Type B pancreatic cell (in vitro differentiated cells): ENCODE measurements around the gene SMIM30. TPM values are rescaled to one million over a fixed set of nuclear protein-coding genes. Genes with fewer than 3 reads are reported as not detected.

Source experiments
- DNase-seq: peaks from one replicate; pipeline ENCODE4 v3.0.0; 2021; ENCODE audit warnings: mixed read lengths; ENCODE audit not compliant: unreplicated experiment; ENCODE audit errors: extremely low spot score
- H3K27ac Mint-ChIP-seq: 2 replicates; pipeline ENCODE4 v1.8.0; 2021; ENCODE audit warnings: mild to moderate bottlenecking, mixed read lengths
- H3K27me3 Mint-ChIP-seq: 2 replicates; pipeline ENCODE4 v1.8.0; 2021; ENCODE audit warnings: mixed read lengths
- H3K36me3 Mint-ChIP-seq: 2 replicates; pipeline ENCODE4 v1.8.0; 2021; ENCODE audit warnings: mixed read lengths
- H3K4me1 Mint-ChIP-seq: one replicate; pipeline ENCODE4 v1.8.0; 2021; ENCODE audit warnings: mixed read lengths; ENCODE audit not compliant: unreplicated experiment
- H3K4me3 Mint-ChIP-seq: 2 replicates; pipeline ENCODE4 v1.8.0; 2021; ENCODE audit warnings: mild to moderate bottlenecking, mixed read lengths
- H3K9me3 Mint-ChIP-seq: 2 replicates; pipeline ENCODE4 v1.8.0; 2021; ENCODE audit warnings: mixed read lengths
- total RNA-seq: library from RNA; stranded (reverse); gene quantifications from 2 replicates; pipeline ENCODE4 v1.2.1, GENCODE V29; 2021; ENCODE audit warnings: low replicate concordance
- TF ChIP-seq, protein P1 (sequence below): fragments of 200-600 bp; sonication (generic); conservative IDR thresholded peaks from 2 replicates; pipeline ENCODE4 v1.5.0; 2021; ENCODE audit warnings: antibody characterized with exemption, mild to moderate bottlenecking

Gene SMIM30
- total RNA-seq, 1 donor from 2014 or later: 43.6 TPM

DNA sequence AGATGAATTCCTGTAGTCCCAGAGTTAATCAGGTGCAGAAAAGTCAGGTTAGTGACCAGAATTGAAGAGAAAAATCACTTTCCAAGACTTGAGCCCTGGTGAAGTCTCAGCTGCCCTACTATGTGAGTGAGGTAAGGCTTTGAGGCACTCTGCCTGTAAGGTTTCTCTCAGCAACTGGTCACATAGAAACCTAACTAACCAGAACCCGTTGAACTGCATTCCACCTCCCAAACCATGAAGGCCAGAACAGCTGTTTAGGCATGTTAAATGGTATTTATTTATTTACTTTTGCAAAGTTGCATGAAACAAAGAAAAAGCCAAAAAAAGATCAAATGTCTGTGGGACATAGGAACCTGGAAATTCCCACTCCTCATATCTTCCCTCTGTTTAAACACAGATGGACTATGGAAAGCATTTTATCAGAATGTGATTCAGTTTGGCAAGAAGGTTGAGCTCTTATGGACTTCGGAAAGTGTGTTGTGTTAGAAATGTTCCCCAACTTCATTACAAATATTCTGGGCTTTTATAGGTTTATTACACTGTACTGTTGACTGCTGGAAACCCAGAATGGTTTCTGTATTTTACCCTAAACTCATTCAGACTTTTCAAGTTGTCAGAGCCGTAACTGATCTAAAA is 19.0 kb downstream of the SMIM30 start:
- Mint-ChIP-seq H3K9me3 (no peaks in the 10 kb centered on the region), H3K27ac (peak overlapping the region; percentile 86)
- no peak for DNase-seq

DNA sequence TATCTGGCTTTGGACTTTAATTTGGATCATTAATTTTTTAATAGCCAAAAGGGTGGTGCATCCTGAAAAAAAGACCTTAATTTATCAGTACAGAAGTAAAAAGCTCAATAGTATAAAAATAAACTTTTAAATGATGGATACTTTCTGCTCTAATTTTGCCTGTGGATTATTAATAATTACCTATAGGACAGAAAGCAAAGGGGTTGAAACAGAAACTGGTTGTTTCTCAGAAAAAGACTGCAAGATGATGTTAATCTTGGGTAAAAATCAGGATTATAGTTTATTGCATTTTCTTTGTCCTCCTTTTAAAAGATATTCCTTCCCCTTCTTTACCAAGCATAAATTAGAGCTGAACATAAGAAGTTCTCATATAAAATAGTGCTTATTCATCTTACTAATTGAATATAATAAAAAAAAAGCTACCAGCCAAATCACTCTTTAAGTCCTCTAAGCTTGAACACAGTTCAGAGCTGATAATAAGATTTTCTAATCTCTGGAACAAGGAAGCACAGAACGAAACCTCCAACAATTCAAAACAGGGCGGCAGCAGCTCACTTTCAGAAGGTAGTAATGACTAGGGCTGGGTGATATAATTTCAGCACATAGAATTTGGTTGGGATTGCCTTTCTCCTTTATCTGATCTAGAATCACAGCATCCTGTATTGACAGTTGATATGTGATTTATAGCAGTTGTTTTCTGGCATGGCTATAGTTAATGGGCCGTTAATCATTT is 23.7 kb downstream of the SMIM30 start:
- H3K4me3 Mint-ChIP-seq: no peak overlapping the region
- no peaks in the 10 kb centered on the region for H3K36me3 Mint-ChIP-seq
- no peaks in the 10 kb centered on the region for H3K4me1 Mint-ChIP-seq
- TF ChIP-seq, protein P1, sequence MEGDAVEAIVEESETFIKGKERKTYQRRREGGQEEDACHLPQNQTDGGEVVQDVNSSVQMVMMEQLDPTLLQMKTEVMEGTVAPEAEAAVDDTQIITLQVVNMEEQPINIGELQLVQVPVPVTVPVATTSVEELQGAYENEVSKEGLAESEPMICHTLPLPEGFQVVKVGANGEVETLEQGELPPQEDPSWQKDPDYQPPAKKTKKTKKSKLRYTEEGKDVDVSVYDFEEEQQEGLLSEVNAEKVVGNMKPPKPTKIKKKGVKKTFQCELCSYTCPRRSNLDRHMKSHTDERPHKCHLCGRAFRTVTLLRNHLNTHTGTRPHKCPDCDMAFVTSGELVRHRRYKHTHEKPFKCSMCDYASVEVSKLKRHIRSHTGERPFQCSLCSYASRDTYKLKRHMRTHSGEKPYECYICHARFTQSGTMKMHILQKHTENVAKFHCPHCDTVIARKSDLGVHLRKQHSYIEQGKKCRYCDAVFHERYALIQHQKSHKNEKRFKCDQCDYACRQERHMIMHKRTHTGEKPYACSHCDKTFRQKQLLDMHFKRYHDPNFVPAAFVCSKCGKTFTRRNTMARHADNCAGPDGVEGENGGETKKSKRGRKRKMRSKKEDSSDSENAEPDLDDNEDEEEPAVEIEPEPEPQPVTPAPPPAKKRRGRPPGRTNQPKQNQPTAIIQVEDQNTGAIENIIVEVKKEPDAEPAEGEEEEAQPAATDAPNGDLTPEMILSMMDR: no peak
- no peak overlapping the region for H3K27ac Mint-ChIP-seq
- DNase-seq: no peak
- H3K9me3 Mint-ChIP-seq: no peaks in the 10 kb centered on the region
- no peaks in the 10 kb centered on the region for H3K27me3 Mint-ChIP-seq

More for the DNA sequence above, 19.0 kb downstream of the SMIM30 start:
- no peaks in the 10 kb centered on the region for H3K4me1 Mint-ChIP-seq
- no peaks in the 10 kb centered on the region for H3K36me3 Mint-ChIP-seq
- H3K4me3 Mint-ChIP-seq: peak overlapping the region; percentile 74
- TF ChIP-seq, protein P1: no peak
- H3K27me3 Mint-ChIP-seq: no peaks in the 10 kb centered on the region

DNA sequence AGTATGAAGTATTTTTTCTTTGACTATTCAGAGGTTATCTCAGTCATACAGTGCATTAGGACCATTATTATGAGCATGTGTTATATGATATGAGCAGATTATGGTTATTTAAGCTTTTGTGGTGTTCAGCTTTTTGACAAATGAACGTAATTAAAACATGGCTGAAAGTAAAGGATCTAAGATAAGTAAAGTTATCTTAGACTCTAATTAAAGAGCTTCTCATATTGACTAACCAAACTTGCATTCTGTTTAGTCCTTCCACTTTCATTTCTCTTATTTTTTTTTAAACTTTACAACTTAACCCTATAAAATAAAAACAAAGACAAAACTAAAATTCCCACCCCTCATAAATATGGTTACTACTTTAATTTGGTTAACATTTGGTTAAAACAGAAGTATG is 24.8 kb downstream of the SMIM30 start:
- Mint-ChIP-seq H3K4me1 (no peaks in the 10 kb centered on the region), H3K36me3 (no peaks in the 10 kb centered on the region)

DNA sequence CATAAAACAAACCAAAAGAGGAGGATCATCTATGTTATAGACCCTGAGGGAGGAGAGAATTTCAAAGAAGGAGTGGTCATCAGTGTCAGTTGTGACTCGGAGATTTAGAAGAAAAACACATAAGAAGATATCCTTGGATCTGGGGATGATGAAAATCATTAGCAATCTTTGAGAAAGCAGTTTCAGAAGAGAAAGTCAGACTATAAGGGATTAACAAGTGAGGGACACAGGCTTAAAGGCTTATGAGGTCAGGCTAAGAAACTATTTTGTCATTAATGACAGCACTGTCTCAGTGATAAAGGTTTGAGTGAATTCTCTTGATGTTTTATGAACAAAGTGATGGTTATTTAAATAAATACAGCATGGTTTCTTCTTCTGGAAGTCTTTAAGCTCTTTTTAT is 25.6 kb downstream of the SMIM30 start:
- TF ChIP-seq, protein P1: no peak
- H3K4me3 Mint-ChIP-seq: no peak overlapping the region
- no peak overlapping the region for H3K27ac Mint-ChIP-seq
- H3K27me3 Mint-ChIP-seq: no peaks in the 10 kb centered on the region
- H3K4me1 Mint-ChIP-seq: no peaks in the 10 kb centered on the region
- no peak for DNase-seq
- H3K36me3 Mint-ChIP-seq: no peaks in the 10 kb centered on the region
- H3K9me3 Mint-ChIP-seq: no peaks in the 10 kb centered on the region

More for the DNA sequence above, 24.8 kb downstream of the SMIM30 start:
- no peak for DNase-seq
- TF ChIP-seq, protein P1: no peak
- Mint-ChIP-seq H3K9me3 (no peaks in the 10 kb centered on the region), H3K27ac (no peak overlapping the region), H3K27me3 (no peaks in the 10 kb centered on the region), H3K4me3 (no peak overlapping the region)

DNA sequence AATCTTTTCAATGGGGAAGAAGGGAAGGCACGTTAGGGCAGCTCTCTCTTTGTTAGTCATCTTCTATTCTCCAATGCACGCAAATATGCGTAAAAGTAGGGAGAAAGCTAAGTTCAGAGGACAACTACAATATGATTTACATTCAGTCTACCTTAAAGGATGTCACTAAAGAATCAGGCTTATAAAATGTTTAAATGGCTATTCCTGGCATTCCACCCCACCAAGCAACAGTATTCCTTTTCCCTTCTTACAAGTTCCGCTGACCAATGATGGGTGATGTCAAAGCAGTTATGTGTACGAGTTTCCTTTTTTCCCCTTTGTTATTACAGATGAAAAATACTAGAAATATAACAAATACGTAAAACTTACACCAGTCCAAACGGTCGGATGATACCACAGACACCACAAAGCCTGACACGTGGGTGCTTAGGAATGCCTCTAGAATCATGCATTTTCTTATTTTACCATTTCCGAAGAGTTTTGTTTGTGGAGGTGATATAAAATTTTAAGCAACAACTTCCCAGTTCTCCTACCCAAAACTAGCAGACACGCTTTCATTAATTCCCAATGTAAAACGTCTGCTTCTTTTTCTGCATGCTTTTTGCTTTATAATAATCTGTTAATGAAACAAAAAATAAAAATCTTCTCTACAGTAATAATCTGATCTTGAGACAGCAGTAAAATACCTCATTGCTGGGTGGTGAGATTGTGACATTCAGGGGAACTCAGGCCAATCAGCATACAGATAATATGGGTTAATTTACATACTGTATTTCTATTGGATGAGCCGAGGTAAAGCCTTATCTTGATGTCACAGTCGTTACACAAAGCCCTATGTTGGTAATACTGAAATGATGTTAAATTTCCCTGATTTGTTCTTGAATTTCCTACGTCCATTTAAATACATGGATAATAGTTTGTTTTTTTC is 31.0 kb downstream of the SMIM30 start:
- no peak overlapping the region for H3K27ac Mint-ChIP-seq
- H3K9me3 Mint-ChIP-seq: no peaks in the 10 kb centered on the region
- H3K4me3 Mint-ChIP-seq: peak overlapping the region; percentile 60
- H3K36me3 Mint-ChIP-seq: no peaks in the 10 kb centered on the region
- H3K27me3 Mint-ChIP-seq: peaks cover 8% of the 10 kb centered on the region
- H3K4me1 Mint-ChIP-seq: peaks cover 20% of the 10 kb centered on the region
- no peak for DNase-seq
- TF ChIP-seq, protein P1: no peak
